Measurements from ENCODE around the gene SLC12A9.
A peak's percentile ranks its signal among the peaks of the same experiment; 100 is the strongest.

Gene SLC12A9

GRCh38 chr7:100863406-100863950 is 11.0 kb downstream of the SLC12A9 start:
- DNase-seq: peak; percentile 94

- no peak for DNase-seq
Measured at GRCh38 chr7:100864263-100864845, 11.8 kb downstream of the SLC12A9 start.

- peak; percentile 20 for DNase-seq
Measured at GRCh38 chr7:100865372-100865911, 12.9 kb downstream of the SLC12A9 start.

- DNase-seq: peak; percentile 56
Measured at GRCh38 chr7:100865938-100866728, 13.6 kb downstream of the SLC12A9 start.

DNA sequence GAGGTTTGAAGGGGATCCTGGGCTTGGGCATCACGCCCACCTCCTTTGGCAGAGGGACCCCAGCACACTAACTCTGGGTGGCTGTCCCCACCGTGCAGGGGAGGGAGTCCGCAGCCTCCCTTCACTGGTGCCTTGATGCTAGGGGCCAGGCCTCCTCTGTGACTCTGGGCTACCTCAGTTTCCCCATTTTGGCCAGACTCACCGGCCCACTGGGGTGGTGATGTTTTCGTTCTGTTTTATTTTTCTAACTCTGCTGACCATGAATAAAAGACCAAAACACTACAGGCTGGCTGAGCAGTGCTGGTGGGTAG is 14.2 kb downstream of the SLC12A9 start:
- no peak for DNase-seq

- no peak for DNase-seq
Measured at GRCh38 chr7:100867040-100867775, 14.7 kb downstream of the SLC12A9 start, which contains the start of gene TRIP6. Gene TRIP6, plus strand, starts transcription at chr7:100867387. Its CDS starts 111 bp downstream, at chr7:100867498.

DNA sequence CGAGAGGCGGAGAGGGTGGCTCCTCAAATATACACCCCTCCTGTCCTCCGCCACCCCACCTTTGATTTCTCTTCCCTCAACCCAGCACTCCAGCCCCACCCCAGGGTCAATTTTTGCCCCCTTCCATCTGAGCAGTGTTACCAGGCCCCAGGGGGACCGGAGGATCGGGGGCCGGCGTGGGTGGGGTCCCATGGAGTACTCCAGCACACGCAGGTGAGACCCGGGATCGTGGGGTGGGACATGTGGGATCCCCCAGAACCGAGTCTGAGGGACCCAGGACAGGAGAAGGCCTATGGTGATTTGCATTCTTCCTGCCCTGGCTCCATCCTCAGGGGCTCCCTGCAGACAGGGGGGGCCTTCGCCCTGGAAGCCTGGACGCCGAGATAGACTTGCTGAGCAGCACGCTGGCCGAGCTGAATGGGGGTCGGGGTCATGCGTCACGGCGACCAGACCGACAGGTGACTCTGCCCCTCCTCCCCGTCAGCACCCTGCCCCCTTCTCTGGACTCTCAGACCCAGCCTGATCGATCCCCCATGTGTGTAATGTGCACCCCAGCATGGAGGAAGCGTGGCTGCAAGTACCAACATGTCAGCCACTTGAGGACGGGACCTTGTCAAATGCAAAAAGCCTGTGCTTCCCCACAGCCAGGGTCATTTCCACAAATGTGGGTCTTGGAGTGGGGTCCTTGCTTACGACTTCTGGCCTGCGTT is 15.4 kb downstream of the SLC12A9 start:
- no peak for DNase-seq

DNA sequence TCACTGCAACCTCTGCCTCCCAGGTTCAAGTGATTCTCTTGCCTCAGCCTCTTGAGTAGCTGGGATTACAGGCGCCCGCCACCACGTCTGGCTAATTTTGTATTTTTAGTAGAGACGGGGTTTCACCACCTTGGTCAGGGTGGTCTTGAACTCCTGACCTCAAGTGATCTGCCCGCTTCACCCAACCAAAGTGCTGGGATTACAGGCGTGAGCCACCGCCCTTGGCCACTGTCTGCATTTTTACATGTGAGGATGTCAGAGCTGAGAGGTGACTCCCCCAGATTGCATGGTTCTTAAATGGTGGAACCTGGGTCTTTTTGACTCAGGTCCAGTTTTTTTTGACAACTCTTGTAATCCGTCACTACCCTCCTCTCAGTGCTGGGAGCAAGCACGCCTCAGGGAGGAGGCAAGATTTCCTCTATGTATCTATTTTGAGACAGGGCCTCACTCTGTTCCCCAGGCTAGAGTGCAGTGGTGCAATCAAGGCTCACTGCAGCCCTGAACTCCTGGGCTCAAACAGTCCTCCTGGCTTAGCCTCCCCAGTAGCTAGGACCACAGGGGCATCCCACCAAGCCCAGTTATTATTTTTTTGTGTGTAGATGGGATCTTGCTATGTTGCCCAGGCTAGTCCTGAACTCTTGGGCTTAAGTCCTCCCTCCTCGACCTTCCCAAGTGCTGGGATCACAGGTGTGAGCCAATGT is 21.2 kb downstream of the SLC12A9 start:
- no peak for DNase-seq

- no peak for DNase-seq
Measured at GRCh38 chr7:100874300-100874576, 21.7 kb downstream of the SLC12A9 start.

- DNase-seq: peak; percentile 86
Measured at GRCh38 chr7:100874577-100875355, 22.3 kb downstream of the SLC12A9 start, which contains the start of gene SRRT. Gene SRRT, plus strand, starts transcription at chr7:100875103. Its CDS starts 488 bp downstream, at chr7:100875591.

GRCh38 chr7:100875356-100875751 is 22.8 kb downstream of the SLC12A9 start:
- DNase-seq: no peak

DNA sequence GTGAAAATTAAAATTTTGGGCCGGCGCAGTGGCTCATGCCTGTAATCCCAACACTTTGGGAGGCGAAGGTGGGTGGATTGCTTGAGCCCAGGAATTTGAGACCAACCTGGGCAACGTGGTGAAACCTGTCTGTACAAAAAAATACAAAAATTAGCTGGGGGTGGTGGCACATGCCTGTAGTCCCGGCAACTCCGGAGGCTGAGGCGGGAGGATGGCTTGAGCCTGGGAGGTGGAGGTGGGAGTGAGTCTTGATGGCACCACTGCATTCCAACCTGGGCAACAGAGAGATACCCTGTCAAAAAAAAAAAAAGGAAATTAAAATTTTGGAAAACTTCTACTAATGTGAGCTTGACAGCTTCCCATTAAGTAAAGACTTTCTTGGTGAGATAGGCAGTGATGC is 25.5 kb downstream of the SLC12A9 start:
- no peak for DNase-seq

DNA sequence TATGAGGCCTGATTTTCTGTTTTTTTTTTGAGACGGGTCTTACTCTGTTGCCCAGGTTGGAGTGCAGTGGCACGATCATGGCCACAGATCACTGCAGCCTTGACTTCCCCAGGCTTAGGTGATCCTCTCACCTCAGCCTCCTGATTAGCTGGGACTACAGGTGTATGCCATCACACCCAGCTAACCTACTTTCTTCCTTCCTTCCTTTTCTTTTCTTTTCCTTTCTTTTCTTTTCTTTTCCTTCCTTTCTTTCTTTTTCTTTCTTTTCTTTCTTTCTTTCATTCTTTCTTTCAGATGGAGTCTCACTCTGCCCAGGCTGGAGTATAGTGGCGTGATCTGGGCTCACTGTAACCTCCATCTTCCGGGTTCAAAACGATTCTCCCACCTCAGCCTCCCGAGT is 26.2 kb downstream of the SLC12A9 start:
- DNase-seq: no peak

GRCh38 chr7:100879685-100880261 is 27.3 kb downstream of the SLC12A9 start:
- DNase-seq: no peak

GRCh38 chr7:100880645-100881044 is 28.1 kb downstream of the SLC12A9 start:
- DNase-seq: no peak

DNA sequence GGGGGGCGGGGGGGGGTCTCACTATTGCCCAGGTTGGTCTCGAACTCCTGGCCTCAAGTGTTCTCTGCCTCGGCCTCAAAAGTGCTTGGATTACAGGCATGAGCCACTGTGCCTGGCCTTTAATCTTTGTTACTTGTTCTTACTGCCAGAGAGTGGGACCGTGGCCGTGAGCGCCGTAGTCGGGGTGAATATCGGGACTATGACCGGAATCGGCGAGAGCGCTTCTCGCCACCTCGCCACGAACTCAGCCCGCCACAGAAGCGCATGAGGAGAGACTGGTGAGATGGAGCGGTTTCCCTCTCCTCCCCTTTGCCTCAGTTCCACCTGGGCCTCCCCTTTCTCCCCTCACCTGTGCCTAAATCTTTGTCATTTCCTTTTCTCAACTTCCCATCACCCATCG is 28.6 kb downstream of the SLC12A9 start:
- DNase-seq: no peak

DNA sequence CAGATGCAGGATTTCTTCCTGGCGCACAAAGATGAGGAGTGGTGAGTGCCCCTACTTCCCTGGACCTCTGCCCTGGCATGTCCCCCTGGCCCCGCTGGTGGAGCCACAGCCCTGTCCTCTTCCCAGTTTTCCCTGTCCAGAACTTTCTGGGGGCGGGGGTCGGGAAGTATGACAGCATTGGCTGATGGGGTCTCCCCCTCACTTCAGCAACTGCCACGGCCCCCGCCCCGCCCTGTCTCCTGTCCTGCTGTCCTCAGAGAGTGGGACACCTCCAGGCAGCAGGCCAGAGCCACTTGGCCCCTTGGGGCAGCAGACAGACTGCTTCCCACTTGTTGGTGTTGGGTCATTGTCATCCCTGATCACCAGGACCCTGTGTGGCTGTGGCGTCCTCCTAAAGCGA is 29.7 kb downstream of the SLC12A9 start:
- no peak for DNase-seq

GRCh38 chr7:100882785-100883526 is 30.4 kb downstream of the SLC12A9 start:
- DNase-seq: no peak

- DNase-seq: no peak
Measured at GRCh38 chr7:100884736-100885439, 32.4 kb downstream of the SLC12A9 start.
